Measurements from ENCODE around the gene GNL2. TPM values are rescaled to one million over a fixed set of nuclear protein-coding genes. Genes with fewer than 3 reads are reported as not detected.
A peak's percentile ranks its signal among the peaks of the same experiment; 100 is the strongest.

Gene GNL2
- total and polyA plus RNA-seq, 9 of the 15 experiments (the other 6 are each of a cell fraction or from before 2014, with no cell fraction given) = 156 to 371 (median 263) TPM

DNA sequence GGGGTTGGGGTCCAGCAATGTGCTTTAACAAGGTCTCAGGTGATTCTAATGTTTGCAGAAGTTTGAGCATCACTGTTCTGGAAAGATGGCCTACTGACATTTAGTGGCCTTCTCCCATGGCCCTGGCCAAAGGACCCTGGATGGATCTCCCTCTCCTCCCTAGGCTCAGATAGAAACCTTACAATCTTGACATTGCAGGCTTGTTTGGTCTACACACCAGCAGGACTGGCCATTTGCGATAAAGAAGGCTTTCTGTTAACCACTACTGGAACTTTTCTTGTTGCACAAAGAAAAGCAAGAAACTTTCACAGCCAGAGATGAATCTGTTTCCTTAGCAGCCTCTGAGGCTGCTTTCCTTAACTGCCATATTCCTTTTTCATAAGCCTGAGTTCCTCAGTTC, 32.8 kb downstream of the GNL2 start (continued):
- TF ChIP-seq GTF3C2 (IDR thresholded peaks at IDR 0.05; ENCODE audit: borderline replicate concordance, extremely low read depth, insufficient read length) = no peak
- TF ChIP-seq ZNF699 (CRISPR knock-in tag; IDR thresholded peaks at IDR 0.05; ENCODE audit: insufficient replicate concordance) = no peak
- peak; percentile 83 for TF ChIP-seq SOX6 (IDR thresholded peaks at IDR 0.05)
- 0 out of 2 replicates have a peak, but pooled peaks have one; percentile 61 for TF ChIP-seq AFF4 (CRISPR knock-in tag; IDR thresholded peaks at IDR 0.05)
- TF ChIP-seq NFIC (IDR thresholded peaks at IDR 0.05) = peak; percentile 64
- TF ChIP-seq ZNF655 (CRISPR knock-in tag; IDR thresholded peaks at IDR 0.05) = no peak
- TF ChIP-seq TRIM24 (IDR thresholded peaks at IDR 0.05) = peak; percentile 38 to 52; a peak in 1 of 4 replicates
- TF ChIP-seq TAL1 (IDR thresholded peaks at IDR 0.05) = peak; percentile 96
- TF ChIP-seq GABPA (tag; conservative IDR thresholded peaks at IDR 0.05; ENCODE audit: low read depth) = no peak
- no peak for TF ChIP-seq ZBTB40 (IDR thresholded peaks at IDR 0.05)
- no peak for TF ChIP-seq ZBTB40 (CRISPR knock-in tag; IDR thresholded peaks at IDR 0.05)
- TF ChIP-seq RB1 (IDR thresholded peaks at IDR 0.05; ENCODE audit: low read depth) = no peak
